Duodenal mucosa (tissue), 2 donors: Measurements from ENCODE around the gene ANO2.

ENCODE experiments used
- H3K27ac ChIP-seq: one replicate; pipeline ENCODE4 v1.7.0; 2013; ENCODE audit warnings: low read depth, low read length
- H3K27me3 ChIP-seq, 2 donors: one replicate each; pipeline ENCODE4 v1.7.0; 2013; ENCODE audit warnings: low read length in 2 of 2, control low read depth in 1 of 2; ENCODE audit not compliant: insufficient read depth in 2 of 2, control insufficient read depth in 1 of 2
- H3K36me3 ChIP-seq, 2 donors: one replicate each; pipeline ENCODE4 v1.7.0; 2013; ENCODE audit warnings: low read length in 2 of 2, control low read depth in 1 of 2; ENCODE audit not compliant: insufficient read depth in 2 of 2, control insufficient read depth in 1 of 2
- H3K4me1 ChIP-seq, 2 donors: one replicate each; pipeline ENCODE4 v1.7.0; 2013; ENCODE audit warnings: low read length in 2 of 2, control low read depth in 1 of 2; ENCODE audit not compliant: insufficient read depth in 2 of 2, control insufficient read depth in 1 of 2
- H3K4me3 ChIP-seq, 2 donors: one replicate each; pipeline ENCODE4 v1.7.0; 2013; ENCODE audit warnings: low read length in 2 of 2, low read depth in 1 of 2
- H3K9ac ChIP-seq, 2 donors: one replicate each; pipeline ENCODE4 v1.7.0; 2013; ENCODE audit warnings: low read length in 2 of 2, low read depth in 1 of 2
- H3K9me3 ChIP-seq, 2 donors: one replicate each; pipeline ENCODE4 v1.7.0; 2013; ENCODE audit warnings: low read length in 2 of 2, control low read depth in 1 of 2; ENCODE audit not compliant: control insufficient read depth in 1 of 2

ANO2 gene

DNA sequence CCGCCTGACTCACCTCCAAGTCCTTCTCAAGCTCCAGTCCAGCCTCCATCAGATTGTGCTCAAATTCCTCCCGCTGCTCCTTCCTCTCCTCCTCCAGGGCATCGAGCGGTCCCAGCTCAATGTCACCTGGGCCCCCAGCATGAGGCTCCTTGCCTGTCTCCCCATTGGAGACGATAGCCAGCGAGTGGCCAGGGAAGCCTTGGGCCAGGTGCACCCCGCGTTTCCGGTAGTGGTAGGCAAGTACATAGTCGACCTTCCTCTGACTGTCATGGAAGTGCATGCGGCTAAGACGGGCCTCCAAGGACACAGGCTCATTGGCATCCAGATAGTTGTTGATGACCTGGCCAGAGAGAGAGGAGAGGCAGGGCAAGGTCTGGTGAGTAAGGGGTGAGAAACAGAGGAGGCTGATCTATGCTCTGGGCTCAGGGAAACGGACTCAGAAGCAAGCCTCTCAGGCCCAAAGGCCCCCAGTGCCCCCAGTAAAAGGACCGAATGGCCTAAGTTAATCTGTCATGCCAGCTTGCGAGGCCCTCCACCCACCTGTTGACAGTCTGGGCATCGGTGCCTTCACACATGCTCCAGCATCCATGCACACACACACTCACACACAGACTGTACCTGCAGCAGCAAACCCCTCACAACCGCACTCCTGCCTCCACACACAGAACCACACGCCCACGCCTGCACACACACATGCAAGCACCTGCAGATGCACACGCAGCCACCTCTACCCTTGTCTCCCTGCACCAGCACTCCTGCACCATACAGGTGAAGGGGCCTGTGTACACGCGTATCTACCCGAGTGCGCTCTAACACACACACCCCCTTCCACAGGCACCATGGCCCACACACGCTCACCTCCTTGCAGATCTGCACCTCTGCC is 23.8 kb downstream of the ANO2 start:
- Histone ChIP-seq H3K36me3 (no peaks in the 10 kb centered on the region), H3K4me3 (no peak overlapping the region), H3K27me3 (peaks cover 0 to 4% of the 10 kb centered on the region in 2 donors), H3K4me1 (no peaks in the 10 kb centered on the region), H3K27ac (no peak overlapping the region), H3K9ac (no peak overlapping the region), H3K9me3 (no peaks in the 10 kb centered on the region)

DNA sequence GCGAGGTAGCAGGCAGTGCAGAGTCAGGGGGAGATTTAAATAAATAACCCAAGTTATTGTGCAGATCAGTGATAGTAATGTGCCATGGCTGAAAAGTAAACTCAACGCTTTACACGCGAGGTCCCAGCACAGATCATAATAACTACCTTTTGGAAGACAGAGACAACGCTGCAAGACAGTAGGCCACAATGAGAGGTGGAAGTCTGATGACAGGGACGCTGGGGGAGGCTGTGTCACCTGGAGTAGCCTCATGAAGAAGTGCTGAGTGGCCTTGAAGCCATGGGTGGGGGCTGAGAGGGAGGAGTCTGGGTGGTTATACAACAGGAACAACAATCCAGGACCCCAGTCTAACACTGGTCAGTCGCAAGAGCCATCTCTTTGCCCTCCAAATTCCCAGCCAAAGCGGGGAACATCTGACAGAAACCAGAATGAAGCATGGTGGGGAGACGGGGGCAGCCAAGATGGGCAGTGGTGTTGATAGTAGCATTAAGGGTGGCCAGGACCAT is 28.2 kb downstream of the ANO2 start:
- no peak overlapping the region for H3K27ac ChIP-seq
- H3K4me1 ChIP-seq = no peaks in the 10 kb centered on the region
- H3K9me3 ChIP-seq = no peaks in the 10 kb centered on the region
- no peak overlapping the region for H3K4me3 ChIP-seq
- no peak overlapping the region for H3K9ac ChIP-seq
- no peaks in the 10 kb centered on the region for H3K27me3 ChIP-seq
- H3K36me3 ChIP-seq = no peaks in the 10 kb centered on the region

DNA sequence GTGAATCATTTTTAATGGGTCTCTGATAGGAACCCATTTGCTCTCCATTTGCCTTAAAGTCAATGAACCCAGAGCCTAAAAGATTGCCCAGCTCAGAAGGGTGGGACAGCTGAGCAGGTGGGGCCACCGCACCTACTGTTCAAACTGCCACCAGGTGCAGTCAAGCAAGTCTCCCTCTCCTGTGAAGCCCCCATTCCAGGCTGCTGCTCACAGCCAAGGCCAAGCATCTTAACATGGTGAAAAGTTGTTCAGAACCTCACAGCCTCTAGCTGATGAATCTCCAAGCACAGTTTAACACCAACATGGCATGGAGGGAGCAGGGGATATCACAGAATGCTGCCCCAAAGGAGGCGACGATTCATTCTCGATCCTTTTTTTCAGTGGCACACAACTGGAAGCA is 29.5 kb downstream of the ANO2 start:
- Histone ChIP-seq H3K9me3 (no peaks in the 10 kb centered on the region), H3K4me3 (no peak overlapping the region), H3K9ac (no peak overlapping the region), H3K27me3 (peaks cover 0 to 5% of the 10 kb centered on the region in 2 donors), H3K27ac (no peak overlapping the region), H3K4me1 (no peaks in the 10 kb centered on the region), H3K36me3 (no peaks in the 10 kb centered on the region)

DNA sequence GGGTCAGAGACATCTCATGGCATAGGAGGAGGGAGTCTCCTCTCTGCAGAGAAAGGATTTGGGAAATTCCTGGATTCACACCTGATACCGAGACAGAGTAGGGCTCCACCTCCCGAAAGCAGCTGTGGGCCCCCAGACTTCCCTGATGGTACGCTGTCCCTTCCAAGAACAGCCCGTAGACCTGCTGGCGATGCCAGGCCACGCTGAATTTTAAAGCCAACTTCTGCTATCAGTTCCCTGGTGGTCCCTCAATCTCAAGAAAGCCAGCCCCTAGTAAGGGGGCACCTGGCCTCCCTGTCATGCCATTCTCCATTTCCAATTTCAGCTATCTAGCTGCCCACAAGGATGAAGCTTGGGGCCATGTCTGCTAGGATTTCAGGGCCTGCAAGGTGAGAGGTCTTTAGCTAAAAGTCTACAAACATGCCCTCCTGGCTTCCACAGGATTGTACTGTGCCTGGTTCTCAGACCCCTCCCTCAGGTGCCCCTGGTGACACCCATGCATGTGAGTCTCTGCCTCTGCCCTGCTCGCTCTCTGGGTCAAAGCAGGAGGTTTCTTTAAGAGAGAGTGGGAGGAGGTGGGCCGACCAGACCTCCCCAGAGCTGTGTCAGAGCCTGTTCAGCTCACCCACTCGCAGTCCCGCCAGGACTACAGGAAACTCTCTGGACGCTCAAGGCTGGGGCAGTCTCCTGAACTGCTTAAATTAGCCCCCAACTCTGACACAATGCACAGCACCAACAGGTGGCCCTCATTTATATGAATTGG is 30.5 kb downstream of the ANO2 start:
- Histone ChIP-seq H3K27ac (no peak overlapping the region), H3K9me3 (no peaks in the 10 kb centered on the region), H3K27me3 (peaks cover 0 to 5% of the 10 kb centered on the region in 2 donors), H3K36me3 (no peaks in the 10 kb centered on the region), H3K4me3 (no peak overlapping the region), H3K9ac (no peak overlapping the region), H3K4me1 (no peaks in the 10 kb centered on the region)

DNA sequence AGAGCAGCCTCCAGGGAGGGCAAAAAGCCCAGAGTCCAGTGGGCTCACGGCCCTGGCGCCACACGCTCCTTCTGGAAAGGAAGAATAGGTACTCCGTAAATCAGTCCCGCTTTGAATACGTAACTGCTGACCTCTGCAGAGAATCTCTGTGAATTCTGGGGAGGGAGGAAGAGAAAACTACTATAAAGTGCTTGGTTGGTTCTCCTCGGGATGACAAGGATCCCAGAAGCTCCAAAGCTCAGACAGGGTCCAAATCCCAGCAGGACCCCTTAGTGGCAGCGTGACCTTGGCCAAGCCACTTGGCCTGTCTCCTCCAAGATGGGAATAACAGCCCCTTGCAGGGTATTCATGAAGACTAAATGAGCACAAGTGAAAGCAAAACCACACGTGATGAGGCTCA is 31.7 kb downstream of the ANO2 start:
- Histone ChIP-seq H3K27me3 (peaks cover 0 to 10% of the 10 kb centered on the region in 2 donors), H3K4me3 (no peak overlapping the region), H3K9ac (no peak overlapping the region), H3K4me1 (no peaks in the 10 kb centered on the region), H3K9me3 (no peaks in the 10 kb centered on the region), H3K36me3 (no peaks in the 10 kb centered on the region), H3K27ac (no peak overlapping the region)

DNA sequence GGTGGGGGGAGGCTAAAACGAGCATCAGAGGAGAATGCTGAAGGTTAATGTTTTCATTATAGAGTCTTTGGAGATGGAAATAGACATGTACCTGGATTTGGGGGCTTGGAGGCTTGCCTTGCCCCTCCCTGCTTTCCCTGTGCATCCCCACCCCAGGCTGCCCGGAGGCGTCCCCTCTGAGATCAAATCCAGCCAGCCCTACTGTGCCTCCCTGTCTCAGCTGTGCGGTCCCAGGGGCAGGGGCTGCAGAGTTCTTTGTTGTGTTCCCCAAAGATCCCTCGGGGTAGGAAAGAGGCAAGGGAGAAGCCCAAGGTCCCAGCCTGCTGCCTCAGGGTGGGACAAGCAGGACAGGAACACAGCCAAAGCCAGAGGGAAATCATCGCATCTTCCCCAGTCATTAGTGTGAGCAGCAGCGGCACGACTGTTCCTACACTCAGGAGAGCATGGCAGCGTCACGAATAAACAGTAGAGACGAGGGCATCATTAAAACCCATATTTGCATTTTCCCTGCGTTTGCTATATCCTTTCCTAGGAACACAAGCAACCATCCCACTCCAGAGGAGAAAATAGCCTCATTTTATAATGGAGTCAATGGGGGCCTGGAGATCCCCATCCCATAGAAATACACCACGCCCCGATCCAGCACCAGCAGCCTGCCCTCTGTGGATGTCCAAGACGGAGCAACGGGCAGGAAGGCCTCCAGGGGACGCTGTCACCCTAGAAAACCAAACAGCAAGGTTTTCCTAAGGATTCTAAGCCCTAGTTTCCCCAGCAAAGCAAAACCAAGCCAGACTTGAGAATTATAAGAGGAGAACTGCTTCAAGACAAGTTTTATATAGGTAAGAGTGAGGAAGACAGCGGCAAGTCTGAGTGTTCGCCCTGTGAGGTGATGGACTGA is 32.4 kb downstream of the ANO2 start:
- Histone ChIP-seq H3K9ac (no peak overlapping the region), H3K4me1 (no peaks in the 10 kb centered on the region), H3K27me3 (peaks cover 0 to 13% of the 10 kb centered on the region in 2 donors), H3K27ac (no peak overlapping the region), H3K4me3 (no peak overlapping the region), H3K9me3 (no peaks in the 10 kb centered on the region), H3K36me3 (no peaks in the 10 kb centered on the region)

DNA sequence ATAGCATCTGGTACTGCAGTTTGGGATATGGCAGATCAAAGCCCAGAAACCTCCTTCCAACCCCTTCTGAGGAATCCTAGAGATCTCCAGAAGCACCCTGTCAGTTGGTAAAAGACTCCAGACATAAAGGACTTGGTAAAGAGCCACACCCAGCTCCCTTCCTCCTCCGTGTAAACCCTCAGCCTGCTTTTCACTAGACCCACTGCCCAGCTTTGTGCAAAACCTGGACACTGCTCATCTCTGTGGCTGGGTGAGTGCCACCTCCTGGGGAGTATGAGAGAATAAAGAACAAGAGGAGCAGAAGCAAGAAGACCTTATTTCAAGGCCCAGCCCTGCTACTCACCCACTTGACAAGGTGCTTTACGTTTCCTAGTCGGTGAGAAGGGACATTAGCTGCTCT is 33.0 kb downstream of the ANO2 start:
- no peaks in the 10 kb centered on the region for H3K36me3 ChIP-seq
- no peak overlapping the region for H3K27ac ChIP-seq
- no peaks in the 10 kb centered on the region for H3K9me3 ChIP-seq
- no peaks in the 10 kb centered on the region for H3K4me1 ChIP-seq
- no peak overlapping the region for H3K9ac ChIP-seq
- H3K27me3 ChIP-seq = peaks cover 0 to 13% of the 10 kb centered on the region in 2 donors
- no peak overlapping the region for H3K4me3 ChIP-seq

DNA sequence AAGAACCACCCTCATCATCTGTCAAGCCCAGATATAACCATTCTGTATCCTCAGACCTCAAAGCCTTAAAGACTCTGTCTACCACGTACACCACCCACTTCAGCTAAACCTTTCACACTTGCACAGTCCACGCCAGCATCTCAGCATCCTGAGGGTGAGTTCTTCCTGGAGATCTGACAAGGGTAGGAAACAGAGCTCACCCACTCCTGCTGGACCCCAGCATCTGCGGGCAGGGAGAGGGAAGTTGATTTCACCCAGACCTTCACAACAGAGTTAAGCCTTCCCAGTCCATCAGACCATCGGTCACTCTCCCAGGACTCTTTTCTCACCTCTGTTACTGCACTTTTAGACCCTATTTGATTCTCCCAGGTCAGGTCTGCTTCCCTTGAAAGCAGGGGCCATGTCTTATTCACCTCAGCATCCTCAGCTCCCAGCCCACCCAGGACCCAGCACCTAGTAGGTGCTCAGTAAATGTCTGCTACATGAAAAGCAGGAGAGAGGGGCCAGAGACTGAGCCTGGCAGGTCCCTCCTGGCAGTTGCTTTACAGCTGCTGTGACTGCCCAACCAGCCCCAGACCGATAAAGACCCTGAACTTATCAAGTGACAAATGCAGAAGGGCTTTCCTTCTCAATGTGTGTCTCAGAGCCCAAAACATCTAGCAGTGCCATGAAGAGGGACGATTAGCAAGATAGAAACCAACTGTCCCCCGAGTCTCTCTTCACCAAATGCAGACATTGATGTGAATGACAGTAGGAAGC is 34.1 kb downstream of the ANO2 start:
- Histone ChIP-seq H3K36me3 (no peaks in the 10 kb centered on the region), H3K4me3 (no peak overlapping the region), H3K27me3 (peaks cover 0 to 13% of the 10 kb centered on the region in 2 donors), H3K9me3 (no peaks in the 10 kb centered on the region), H3K9ac (no peak overlapping the region), H3K27ac (no peak overlapping the region), H3K4me1 (no peaks in the 10 kb centered on the region)

DNA sequence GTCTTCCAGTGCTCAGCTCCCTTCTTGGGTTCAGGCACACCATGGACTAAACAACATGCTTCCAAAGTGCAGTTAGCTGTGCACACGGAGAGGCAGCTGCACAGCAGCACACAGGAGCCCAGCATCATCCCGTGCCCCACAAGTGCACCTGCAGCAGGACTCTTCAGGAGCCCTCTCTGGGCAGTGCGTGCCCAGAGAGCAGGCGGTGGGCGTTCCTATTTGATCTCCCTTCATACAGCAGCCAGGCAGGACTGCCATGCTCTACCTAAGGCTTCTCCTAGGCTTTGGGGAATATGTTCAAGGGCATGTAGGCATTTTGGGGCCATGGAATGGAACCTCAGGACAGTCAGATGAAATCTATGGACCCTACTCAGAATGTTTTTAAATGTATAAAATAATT is 35.5 kb downstream of the ANO2 start:
- Histone ChIP-seq H3K36me3 (no peaks in the 10 kb centered on the region), H3K4me1 (no peaks in the 10 kb centered on the region), H3K9me3 (no peaks in the 10 kb centered on the region), H3K9ac (no peak overlapping the region), H3K27me3 (peaks cover 0 to 13% of the 10 kb centered on the region in 2 donors), H3K27ac (no peak overlapping the region), H3K4me3 (no peak overlapping the region)
